ENCODE data around the gene SCGB1A1. TPM values are rescaled to one million over a fixed set of nuclear protein-coding genes. Genes with fewer than 3 reads are reported as not detected.
A peak's percentile ranks its signal among the peaks of the same experiment; 100 is the strongest.

Gene SCGB1A1
- total RNA-seq, 1 donor from 2014 or later = not detected

DNA sequence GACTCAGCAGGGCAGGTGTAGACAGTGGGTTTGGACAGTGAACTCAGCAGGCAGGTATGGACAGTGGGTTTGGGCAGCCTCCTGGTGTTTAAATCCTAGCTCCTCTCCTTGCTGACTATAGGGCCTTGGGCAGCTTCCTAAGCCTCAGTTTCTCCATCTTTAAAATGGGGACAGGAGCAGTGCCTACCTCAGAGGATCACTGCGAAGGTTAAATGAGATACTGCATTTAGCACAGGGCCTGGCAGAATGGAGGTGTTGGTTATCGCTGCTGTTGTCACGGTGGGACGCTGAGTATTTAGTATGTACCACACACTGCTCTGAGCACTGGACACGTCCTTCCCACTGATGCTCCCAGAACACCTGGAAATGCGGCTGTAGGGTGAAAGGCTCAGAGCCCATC lies 14.4 kb upstream of the SCGB1A1 start:
- no peaks in the 10 kb centered on the region for H3K36me3 ChIP-seq
- Mint-ChIP-seq H3K27ac (no peak overlapping the region), H3K27me3 (ENCODE audit: insufficient read depth, low read depth) (no peaks in the 10 kb centered on the region), H3K36me3 (no peaks in the 10 kb centered on the region), H3K4me3 (peak overlapping the region; percentile 44), H3K9me3 (no peaks in the 10 kb centered on the region), H3K4me1 (peaks cover 2% of the 10 kb centered on the region)
- H3K4me1 ChIP-seq = no peaks in the 10 kb centered on the region
- no peaks in the 10 kb centered on the region for H3F3A ChIP-seq (ENCODE audit: low read depth)
- no peak overlapping the region for H3K4me2 ChIP-seq
- H3K27me3 ChIP-seq = no peaks in the 10 kb centered on the region
- no peak overlapping the region for H2AFZ ChIP-seq (replicated peaks)
- no peak overlapping the region for H3K27ac ChIP-seq
- H4K20me1 ChIP-seq (ENCODE audit: low read depth) = no peaks in the 10 kb centered on the region
- no peak overlapping the region for H3K4me3 ChIP-seq
- H3K9ac ChIP-seq = no peak overlapping the region
- TF ChIP-seq, protein P1, sequence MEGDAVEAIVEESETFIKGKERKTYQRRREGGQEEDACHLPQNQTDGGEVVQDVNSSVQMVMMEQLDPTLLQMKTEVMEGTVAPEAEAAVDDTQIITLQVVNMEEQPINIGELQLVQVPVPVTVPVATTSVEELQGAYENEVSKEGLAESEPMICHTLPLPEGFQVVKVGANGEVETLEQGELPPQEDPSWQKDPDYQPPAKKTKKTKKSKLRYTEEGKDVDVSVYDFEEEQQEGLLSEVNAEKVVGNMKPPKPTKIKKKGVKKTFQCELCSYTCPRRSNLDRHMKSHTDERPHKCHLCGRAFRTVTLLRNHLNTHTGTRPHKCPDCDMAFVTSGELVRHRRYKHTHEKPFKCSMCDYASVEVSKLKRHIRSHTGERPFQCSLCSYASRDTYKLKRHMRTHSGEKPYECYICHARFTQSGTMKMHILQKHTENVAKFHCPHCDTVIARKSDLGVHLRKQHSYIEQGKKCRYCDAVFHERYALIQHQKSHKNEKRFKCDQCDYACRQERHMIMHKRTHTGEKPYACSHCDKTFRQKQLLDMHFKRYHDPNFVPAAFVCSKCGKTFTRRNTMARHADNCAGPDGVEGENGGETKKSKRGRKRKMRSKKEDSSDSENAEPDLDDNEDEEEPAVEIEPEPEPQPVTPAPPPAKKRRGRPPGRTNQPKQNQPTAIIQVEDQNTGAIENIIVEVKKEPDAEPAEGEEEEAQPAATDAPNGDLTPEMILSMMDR (IDR thresholded peaks at IDR 0.05) = no peak
- TF ChIP-seq EZH2 (IDR thresholded peaks at IDR 0.05) (no peak), EZH2phosphoT487 (IDR thresholded peaks at IDR 0.05) (no peak)
- no peaks in the 10 kb centered on the region for H3K79me2 ChIP-seq (ENCODE audit: low read depth)
- DNase-seq (ENCODE audit: low spot score) = no peak
- H3K9me3 ChIP-seq (ENCODE audit: low read depth) = no peaks in the 10 kb centered on the region

GRCh38 chr11:62404901-62405300 lies 13.9 kb upstream of the SCGB1A1 start:
- Mint-ChIP-seq H3K27ac (peak overlapping the region; percentile 42), H3K27me3 (ENCODE audit: insufficient read depth, low read depth) (no peaks in the 10 kb centered on the region)
- H3K79me2 ChIP-seq (ENCODE audit: low read depth) = no peaks in the 10 kb centered on the region

DNA sequence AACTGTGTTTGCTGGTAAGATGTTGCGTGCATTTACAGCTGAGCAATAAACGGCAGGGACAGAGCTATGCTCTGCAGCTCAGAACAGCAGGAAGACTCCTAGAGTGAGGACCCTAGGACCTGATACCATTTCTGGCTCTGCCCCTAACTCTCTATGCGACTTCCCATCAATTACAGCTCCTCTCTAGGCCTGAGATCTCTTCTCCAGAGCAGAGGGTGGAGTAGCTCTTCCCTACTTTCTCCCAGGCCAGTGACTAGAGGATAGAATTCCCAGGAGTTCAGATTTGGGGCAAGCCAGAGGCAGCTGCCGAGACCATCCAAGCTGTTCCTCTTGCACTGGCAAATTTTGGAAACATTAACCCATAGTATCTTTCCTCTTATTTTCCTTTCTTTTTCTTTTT lies 12.8 kb upstream of the SCGB1A1 start:
- Histone ChIP-seq H3K4me2 (no peak overlapping the region), H3K79me2 (ENCODE audit: low read depth) (no peaks in the 10 kb centered on the region), H2AFZ (replicated peaks) (no peak overlapping the region), H4K20me1 (ENCODE audit: low read depth) (no peaks in the 10 kb centered on the region), H3K9me3 (ENCODE audit: low read depth) (no peaks in the 10 kb centered on the region), H3F3A (ENCODE audit: low read depth) (no peaks in the 10 kb centered on the region), H3K4me3 (no peak overlapping the region), H3K36me3 (no peaks in the 10 kb centered on the region), H3K27me3 (no peaks in the 10 kb centered on the region), H3K27ac (no peak overlapping the region), H3K9ac (no peak overlapping the region), H3K4me1 (no peaks in the 10 kb centered on the region)
- TF ChIP-seq EZH2phosphoT487 (IDR thresholded peaks at IDR 0.05) (no peak), EZH2 (IDR thresholded peaks at IDR 0.05) (no peak)
- TF ChIP-seq, protein P1 (IDR thresholded peaks at IDR 0.05) = no peak
- Mint-ChIP-seq H3K27me3 (ENCODE audit: insufficient read depth, low read depth) (no peaks in the 10 kb centered on the region), H3K36me3 (no peaks in the 10 kb centered on the region), H3K27ac (peak overlapping the region; percentile 69), H3K9me3 (no peaks in the 10 kb centered on the region), H3K4me3 (peak overlapping the region; percentile 46), H3K4me1 (peaks cover 2% of the 10 kb centered on the region)
- DNase-seq (ENCODE audit: low spot score) = no peak

More at GRCh38 chr11:62404901-62405300, 13.9 kb upstream of the SCGB1A1 start:
- no peaks in the 10 kb centered on the region for H4K20me1 ChIP-seq (ENCODE audit: low read depth)
- no peaks in the 10 kb centered on the region for H3K4me1 ChIP-seq
- no peak for DNase-seq (ENCODE audit: low spot score)
- H3K4me3 ChIP-seq = no peak overlapping the region
- H3K36me3 ChIP-seq = no peaks in the 10 kb centered on the region
- Mint-ChIP-seq H3K4me3 (no peak overlapping the region), H3K9me3 (no peaks in the 10 kb centered on the region), H3K36me3 (no peaks in the 10 kb centered on the region), H3K4me1 (peaks cover 2% of the 10 kb centered on the region)
- no peaks in the 10 kb centered on the region for H3K27me3 ChIP-seq
- no peak overlapping the region for H3K4me2 ChIP-seq
- H3F3A ChIP-seq (ENCODE audit: low read depth) = no peaks in the 10 kb centered on the region
- no peak overlapping the region for H3K27ac ChIP-seq
- no peak overlapping the region for H2AFZ ChIP-seq (replicated peaks)
- no peak overlapping the region for H3K9ac ChIP-seq
- TF ChIP-seq EZH2phosphoT487 (IDR thresholded peaks at IDR 0.05) = no peak
- no peaks in the 10 kb centered on the region for H3K9me3 ChIP-seq (ENCODE audit: low read depth)

DNA sequence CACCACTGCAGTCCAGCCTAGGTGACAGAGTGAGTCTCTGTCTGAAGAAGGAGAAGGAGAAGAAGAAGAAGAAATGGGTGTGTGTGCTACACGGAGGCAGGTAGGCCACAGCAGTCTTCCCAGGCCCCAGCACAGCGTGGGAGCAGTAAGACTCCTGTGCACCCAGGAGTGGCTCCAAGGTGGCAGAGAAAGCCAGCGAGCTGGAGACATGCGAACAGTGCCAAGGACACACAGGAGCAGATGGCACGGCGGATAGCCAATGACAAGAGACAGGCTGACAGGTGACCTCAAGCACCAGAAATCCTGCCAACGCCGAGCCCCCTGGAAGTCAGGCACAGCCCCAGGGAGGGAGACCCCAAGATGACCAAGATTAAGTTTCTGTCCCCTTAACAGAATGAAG lies 9.0 kb upstream of the SCGB1A1 start:
- H3K27ac Mint-ChIP-seq = no peak overlapping the region
- H3K36me3 Mint-ChIP-seq = no peaks in the 10 kb centered on the region
- H2AFZ ChIP-seq (replicated peaks) = no peak overlapping the region

More for the DNA sequence above, 9.0 kb upstream of the SCGB1A1 start:
- Histone ChIP-seq H3K4me2 (no peak overlapping the region), H3F3A (ENCODE audit: low read depth) (no peaks in the 10 kb centered on the region), H3K27ac (no peak overlapping the region), H3K79me2 (ENCODE audit: low read depth) (no peaks in the 10 kb centered on the region), H3K4me3 (no peak overlapping the region), H3K36me3 (no peaks in the 10 kb centered on the region), H3K4me1 (no peaks in the 10 kb centered on the region), H3K27me3 (no peaks in the 10 kb centered on the region), H3K9me3 (ENCODE audit: low read depth) (no peaks in the 10 kb centered on the region), H4K20me1 (ENCODE audit: low read depth) (no peaks in the 10 kb centered on the region), H3K9ac (no peak overlapping the region)
- no peak for DNase-seq (ENCODE audit: low spot score)
- H3K4me3 Mint-ChIP-seq = no peak overlapping the region
- peaks cover 2% of the 10 kb centered on the region for H3K4me1 Mint-ChIP-seq
- H3K9me3 Mint-ChIP-seq = no peaks in the 10 kb centered on the region
- no peaks in the 10 kb centered on the region for H3K27me3 Mint-ChIP-seq (ENCODE audit: insufficient read depth, low read depth)
- TF ChIP-seq EZH2phosphoT487 (IDR thresholded peaks at IDR 0.05) (no peak), EZH2 (IDR thresholded peaks at IDR 0.05) (no peak)
- TF ChIP-seq, protein P1 (IDR thresholded peaks at IDR 0.05) = no peak
